Fibroblast of lung (primary cell): Measurements from ENCODE around the gene AGK.

Experiments used
- EZH2 ChIP-seq: IDR thresholded peaks from 2 replicates; pipeline ENCODE4 v1.5.1; 2012; ENCODE audit warnings: low read length, control low read depth, mild to moderate bottlenecking; ENCODE audit errors: missing control alignments
- TF ChIP-seq, protein P1 (sequence below), 2 donors: IDR thresholded peaks in 1 of 2; conservative IDR thresholded peaks in 1 of 2; 1 replicate in 1 of 2; 2 replicates in 1 of 2; pipeline ENCODE4 v1.5.1; 2011 to 2012; ENCODE audit warnings: low read length in 2 of 2, control low read depth in 1 of 2, inconsistent platforms in 1 of 2, low read depth in 1 of 2, mild to moderate bottlenecking in 1 of 2

DNA sequence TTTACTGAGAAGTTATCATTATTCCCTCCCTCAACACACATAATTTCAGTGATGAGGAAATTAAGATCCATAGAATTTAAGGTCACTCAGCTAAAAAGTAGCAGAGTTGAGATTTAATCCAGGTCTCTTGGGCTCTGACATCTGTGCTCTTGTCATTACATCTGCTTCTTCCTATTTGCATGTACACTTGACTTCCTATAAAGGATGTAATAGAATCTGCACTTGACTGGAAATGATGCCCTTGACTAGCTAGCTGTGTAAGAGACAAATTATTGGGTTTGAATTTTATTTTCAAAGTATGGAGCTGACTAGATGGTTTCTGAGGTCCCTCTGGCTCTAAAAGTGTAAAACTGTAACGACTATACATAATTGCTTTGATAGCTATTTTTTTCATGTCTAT lies 59.5 kb downstream of the AGK start:
- TF ChIP-seq, protein P1, sequence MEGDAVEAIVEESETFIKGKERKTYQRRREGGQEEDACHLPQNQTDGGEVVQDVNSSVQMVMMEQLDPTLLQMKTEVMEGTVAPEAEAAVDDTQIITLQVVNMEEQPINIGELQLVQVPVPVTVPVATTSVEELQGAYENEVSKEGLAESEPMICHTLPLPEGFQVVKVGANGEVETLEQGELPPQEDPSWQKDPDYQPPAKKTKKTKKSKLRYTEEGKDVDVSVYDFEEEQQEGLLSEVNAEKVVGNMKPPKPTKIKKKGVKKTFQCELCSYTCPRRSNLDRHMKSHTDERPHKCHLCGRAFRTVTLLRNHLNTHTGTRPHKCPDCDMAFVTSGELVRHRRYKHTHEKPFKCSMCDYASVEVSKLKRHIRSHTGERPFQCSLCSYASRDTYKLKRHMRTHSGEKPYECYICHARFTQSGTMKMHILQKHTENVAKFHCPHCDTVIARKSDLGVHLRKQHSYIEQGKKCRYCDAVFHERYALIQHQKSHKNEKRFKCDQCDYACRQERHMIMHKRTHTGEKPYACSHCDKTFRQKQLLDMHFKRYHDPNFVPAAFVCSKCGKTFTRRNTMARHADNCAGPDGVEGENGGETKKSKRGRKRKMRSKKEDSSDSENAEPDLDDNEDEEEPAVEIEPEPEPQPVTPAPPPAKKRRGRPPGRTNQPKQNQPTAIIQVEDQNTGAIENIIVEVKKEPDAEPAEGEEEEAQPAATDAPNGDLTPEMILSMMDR (conservative IDR thresholded peaks at IDR 0.05 in 1 of 2, IDR thresholded peaks at IDR 0.05 in 1 of 2; ENCODE audit: low read depth in 1 of 2, low read length in 2 of 2) = no peak
- no peak for TF ChIP-seq EZH2
